ENCODE measurements around the gene CCL24. TPM values are rescaled to one million over a fixed set of nuclear protein-coding genes. Genes with fewer than 3 reads are reported as not detected.

Gene CCL24
- total RNA-seq, 2 experiments from 2014 or later: not detected

GRCh38 chr7:75817116-75817515 is 3.5 kb upstream of the CCL24 start:
- no peaks in the 10 kb centered on the region for H3K36me3 Mint-ChIP-seq (ENCODE audit: low read depth)
- H3K9me3 Mint-ChIP-seq (ENCODE audit: low read depth): no peaks in the 10 kb centered on the region
- intact Hi-C loops (cut with DNase I, micrococcal nuclease): no loop called here
- POLR2A ChIA-PET: interaction anchor here (0.6 kb wide), 1 partner anchor 100 kb away, joined by 3 read pairs; no protein-coding TSS in a partner anchor
- peaks cover 2% of the 10 kb centered on the region for H3K27me3 Mint-ChIP-seq
- H3K4me1 Mint-ChIP-seq: no peaks in the 10 kb centered on the region
- no peak overlapping the region for H3K4me3 Mint-ChIP-seq
- no peak for ATAC-seq
- no peak for DNase-seq
- H3K27ac Mint-ChIP-seq: no peak overlapping the region
- CTCF ChIA-PET: no interaction called here

- POLR2A ChIA-PET: interaction anchor here (0.7 kb wide), 1 partner anchor 9 kb away, joined by 4 read pairs; no protein-coding TSS in a partner anchor
- no peak for DNase-seq
- CTCF ChIA-PET: interaction anchor here (0.7 kb wide), 1 partner anchor 448 kb away, joined by 5 read pairs; no protein-coding TSS in a partner anchor
- ATAC-seq: no peak
- no peak overlapping the region for H3K4me3 Mint-ChIP-seq
- H3K36me3 Mint-ChIP-seq (ENCODE audit: low read depth): no peaks in the 10 kb centered on the region
- no peaks in the 10 kb centered on the region for H3K4me1 Mint-ChIP-seq
- no peaks in the 10 kb centered on the region for H3K27me3 Mint-ChIP-seq
- H3K27ac Mint-ChIP-seq: no peak overlapping the region
- no peaks in the 10 kb centered on the region for H3K9me3 Mint-ChIP-seq (ENCODE audit: low read depth)
- intact Hi-C loops (cut with DNase I, micrococcal nuclease): no loop called here
Measured at GRCh38 chr7:75815418-75816064, 1.9 kb upstream of the CCL24 start.

- ChIA-PET CTCF (no interaction called here), POLR2A (interaction anchor here (0.7 kb wide), 1 partner anchor 10 kb away, joined by 4 read pairs; no protein-coding TSS in a partner anchor)
- Mint-ChIP-seq H3K27ac (no peak overlapping the region), H3K9me3 (ENCODE audit: low read depth) (no peaks in the 10 kb centered on the region), H3K4me3 (no peak overlapping the region), H3K4me1 (no peaks in the 10 kb centered on the region), H3K36me3 (ENCODE audit: low read depth) (no peaks in the 10 kb centered on the region), H3K27me3 (no peaks in the 10 kb centered on the region)
- intact Hi-C loops (cut with DNase I, micrococcal nuclease): no loop called here
- ATAC-seq (no peak), DNase-seq (no peak)
Measured at GRCh38 chr7:75814407-75814947, 871 bp upstream of the CCL24 start.

GRCh38 chr7:75813084-75813483 is 522 bp downstream of the CCL24 start:
- ATAC-seq: no peak
- Mint-ChIP-seq H3K4me3 (no peak overlapping the region), H3K4me1 (no peaks in the 10 kb centered on the region), H3K27me3 (no peaks in the 10 kb centered on the region), H3K9me3 (ENCODE audit: low read depth) (no peaks in the 10 kb centered on the region), H3K27ac (no peak overlapping the region), H3K36me3 (ENCODE audit: low read depth) (no peaks in the 10 kb centered on the region)
- intact Hi-C loops (cut with DNase I, micrococcal nuclease): no loop called here
- POLR2A ChIA-PET: no interaction called here
- DNase-seq: no peak
- CTCF ChIA-PET: interaction anchor here (1.2 kb wide), 1 partner anchor 11 kb away, joined by 3 read pairs; no protein-coding TSS in a partner anchor

GRCh38 chr7:75811894-75812678 is 1.5 kb downstream of the CCL24 start:
- CTCF ChIA-PET: interaction anchor here (1.2 kb wide), 1 partner anchor 12 kb away, joined by 3 read pairs; no protein-coding TSS in a partner anchor
- DNase-seq (no peak), ATAC-seq (no peak)
- H3K27me3 Mint-ChIP-seq: no peaks in the 10 kb centered on the region
- H3K9me3 Mint-ChIP-seq (ENCODE audit: low read depth): peaks cover 8% of the 10 kb centered on the region
- no peak overlapping the region for H3K27ac Mint-ChIP-seq
- POLR2A ChIA-PET: no interaction called here
- H3K36me3 Mint-ChIP-seq (ENCODE audit: low read depth): no peaks in the 10 kb centered on the region
- no peaks in the 10 kb centered on the region for H3K4me1 Mint-ChIP-seq
- H3K4me3 Mint-ChIP-seq: no peak overlapping the region
- intact Hi-C loops (cut with DNase I, micrococcal nuclease): no loop called here

GRCh38 chr7:75809396-75809795 is 4.2 kb downstream of the CCL24 start:
- Mint-ChIP-seq H3K4me1 (no peaks in the 10 kb centered on the region), H3K4me3 (no peak overlapping the region), H3K27me3 (no peaks in the 10 kb centered on the region), H3K27ac (no peak overlapping the region), H3K36me3 (ENCODE audit: low read depth) (no peaks in the 10 kb centered on the region), H3K9me3 (ENCODE audit: low read depth) (peaks cover 14% of the 10 kb centered on the region)
- DNase-seq (no peak), ATAC-seq (no peak)
- POLR2A ChIA-PET: no interaction called here
- CTCF ChIA-PET: no interaction called here
- intact Hi-C loops (cut with DNase I, micrococcal nuclease): no loop called here

- POLR2A ChIA-PET: no interaction called here
- ATAC-seq: no peak
Measured at GRCh38 chr7:75808106-75808505, 5.5 kb downstream of the CCL24 start.

GRCh38 chr7:75807452-75807851 is 6.2 kb downstream of the CCL24 start:
- ATAC-seq: no peak
- intact Hi-C loops (cut with DNase I, micrococcal nuclease): no loop called here
- CTCF ChIA-PET: no interaction called here

More at GRCh38 chr7:75808106-75808505, 5.5 kb downstream of the CCL24 start:
- H3K36me3 Mint-ChIP-seq (ENCODE audit: low read depth): no peaks in the 10 kb centered on the region
- peaks cover 14% of the 10 kb centered on the region for H3K9me3 Mint-ChIP-seq (ENCODE audit: low read depth)
- DNase-seq: no peak
- no peaks in the 10 kb centered on the region for H3K4me1 Mint-ChIP-seq
- intact Hi-C loops (cut with DNase I, micrococcal nuclease): no loop called here
- H3K27me3 Mint-ChIP-seq: no peaks in the 10 kb centered on the region
- no peak overlapping the region for H3K4me3 Mint-ChIP-seq
- CTCF ChIA-PET: no interaction called here
- H3K27ac Mint-ChIP-seq: no peak overlapping the region

GRCh38 chr7:75806560-75807307 is 6.9 kb downstream of the CCL24 start:
- DNase-seq: no peak
- Mint-ChIP-seq H3K36me3 (ENCODE audit: low read depth) (no peaks in the 10 kb centered on the region), H3K4me1 (no peaks in the 10 kb centered on the region), H3K27ac (no peak overlapping the region), H3K9me3 (ENCODE audit: low read depth) (peaks cover 14% of the 10 kb centered on the region), H3K27me3 (peaks cover 2% of the 10 kb centered on the region), H3K4me3 (no peak overlapping the region)
- ChIA-PET CTCF (no interaction called here), POLR2A (no interaction called here)
- intact Hi-C loops (cut with DNase I, micrococcal nuclease): no loop called here
- no peak for ATAC-seq

More at GRCh38 chr7:75807452-75807851, 6.2 kb downstream of the CCL24 start:
- POLR2A ChIA-PET: no interaction called here
- Mint-ChIP-seq H3K4me1 (no peaks in the 10 kb centered on the region), H3K4me3 (no peak overlapping the region), H3K9me3 (ENCODE audit: low read depth) (peaks cover 14% of the 10 kb centered on the region), H3K27me3 (peaks cover 2% of the 10 kb centered on the region), H3K36me3 (ENCODE audit: low read depth) (no peaks in the 10 kb centered on the region), H3K27ac (no peak overlapping the region)
- no peak for DNase-seq

GRCh38 chr7:75804705-75805104 is 8.9 kb downstream of the CCL24 start:
- H3K27me3 Mint-ChIP-seq: peaks cover 2% of the 10 kb centered on the region
- H3K4me1 Mint-ChIP-seq: no peaks in the 10 kb centered on the region
- no peaks in the 10 kb centered on the region for H3K36me3 Mint-ChIP-seq (ENCODE audit: low read depth)
- DNase-seq (no peak), ATAC-seq (no peak)
- peaks cover 14% of the 10 kb centered on the region for H3K9me3 Mint-ChIP-seq (ENCODE audit: low read depth)
- H3K4me3 Mint-ChIP-seq: no peak overlapping the region
- no peak overlapping the region for H3K27ac Mint-ChIP-seq
- intact Hi-C loops (cut with DNase I, micrococcal nuclease): no loop called here
- ChIA-PET POLR2A (no interaction called here), CTCF (no interaction called here)

- ChIA-PET CTCF (no interaction called here), POLR2A (no interaction called here)
- Mint-ChIP-seq H3K9me3 (ENCODE audit: low read depth) (peaks cover 14% of the 10 kb centered on the region), H3K27ac (no peak overlapping the region), H3K36me3 (ENCODE audit: low read depth) (no peaks in the 10 kb centered on the region), H3K4me1 (no peaks in the 10 kb centered on the region), H3K27me3 (peaks cover 2% of the 10 kb centered on the region), H3K4me3 (no peak overlapping the region)
- ATAC-seq (no peak), DNase-seq (no peak)
- intact Hi-C loops (cut with DNase I, micrococcal nuclease): no loop called here
Measured at GRCh38 chr7:75804004-75804403, 9.6 kb downstream of the CCL24 start.
